Erythroblast (primary cell): Measurements from ENCODE around the gene SLC6A16.

Experiments used
- GATA1 ChIP-seq: IDR thresholded peaks from 2 replicates; pipeline ENCODE4 v1.6.1; 2011; ENCODE audit warnings: low read depth, mild to moderate bottlenecking, control low read depth, low read length, moderate library complexity
- POLR2A ChIP-seq: IDR thresholded peaks from 2 replicates; pipeline ENCODE4 v1.6.1; 2011; ENCODE audit warnings: mild to moderate bottlenecking, low read length

DNA sequence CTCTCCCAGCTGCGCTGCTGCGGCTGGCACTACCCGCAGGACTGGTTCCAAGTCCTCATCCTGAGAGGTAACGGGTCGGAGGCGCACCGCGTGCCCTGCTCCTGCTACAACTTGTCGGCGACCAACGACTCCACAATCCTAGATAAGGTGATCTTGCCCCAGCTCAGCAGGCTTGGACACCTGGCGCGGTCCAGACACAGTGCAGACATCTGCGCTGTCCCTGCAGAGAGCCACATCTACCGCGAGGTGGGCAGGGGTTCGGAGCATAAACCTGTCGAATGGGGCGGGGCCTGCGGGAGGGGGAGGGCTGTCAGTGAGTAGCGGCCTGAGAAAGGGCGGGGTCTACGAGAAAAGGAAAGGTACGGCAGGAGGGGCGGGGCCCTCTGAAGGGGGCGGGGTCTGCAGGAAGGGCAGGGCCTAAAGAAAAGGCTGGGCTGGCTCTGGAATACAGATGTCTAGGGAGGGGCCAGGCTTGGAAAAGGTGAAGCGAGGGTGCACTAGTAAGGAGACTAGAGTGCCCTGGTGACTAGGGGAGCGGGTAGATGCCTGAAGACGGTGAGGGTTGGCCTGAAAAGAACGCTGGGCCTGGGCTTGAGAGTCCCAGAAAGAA, 13.8 kb upstream of the SLC6A16 start:
- TF ChIP-seq POLR2A = no peak
- TF ChIP-seq GATA1 = no peak
